ENCODE data around the gene EMD.

DNA sequence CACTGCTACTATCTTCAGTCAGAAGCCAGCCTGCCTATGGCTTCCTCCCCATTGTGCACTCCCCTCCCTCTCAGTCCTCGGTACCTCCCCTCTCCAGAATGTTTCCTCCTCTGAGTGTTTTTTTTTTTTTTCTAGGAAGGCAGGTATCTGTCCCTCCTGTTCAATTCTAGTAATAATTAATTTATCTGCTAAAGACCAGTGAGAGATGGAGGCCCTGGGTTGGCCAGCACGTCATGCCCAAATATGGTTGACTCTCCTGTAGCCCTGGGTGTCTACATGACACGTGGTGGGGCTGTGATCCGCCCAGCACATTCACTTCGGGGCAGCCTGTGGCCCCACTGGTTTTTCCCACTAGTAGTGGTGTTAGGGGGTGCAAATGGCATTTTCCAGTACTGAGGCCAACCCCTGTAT, 6.5 kb upstream of the EMD start:
- TF ChIP-seq, protein P1, sequence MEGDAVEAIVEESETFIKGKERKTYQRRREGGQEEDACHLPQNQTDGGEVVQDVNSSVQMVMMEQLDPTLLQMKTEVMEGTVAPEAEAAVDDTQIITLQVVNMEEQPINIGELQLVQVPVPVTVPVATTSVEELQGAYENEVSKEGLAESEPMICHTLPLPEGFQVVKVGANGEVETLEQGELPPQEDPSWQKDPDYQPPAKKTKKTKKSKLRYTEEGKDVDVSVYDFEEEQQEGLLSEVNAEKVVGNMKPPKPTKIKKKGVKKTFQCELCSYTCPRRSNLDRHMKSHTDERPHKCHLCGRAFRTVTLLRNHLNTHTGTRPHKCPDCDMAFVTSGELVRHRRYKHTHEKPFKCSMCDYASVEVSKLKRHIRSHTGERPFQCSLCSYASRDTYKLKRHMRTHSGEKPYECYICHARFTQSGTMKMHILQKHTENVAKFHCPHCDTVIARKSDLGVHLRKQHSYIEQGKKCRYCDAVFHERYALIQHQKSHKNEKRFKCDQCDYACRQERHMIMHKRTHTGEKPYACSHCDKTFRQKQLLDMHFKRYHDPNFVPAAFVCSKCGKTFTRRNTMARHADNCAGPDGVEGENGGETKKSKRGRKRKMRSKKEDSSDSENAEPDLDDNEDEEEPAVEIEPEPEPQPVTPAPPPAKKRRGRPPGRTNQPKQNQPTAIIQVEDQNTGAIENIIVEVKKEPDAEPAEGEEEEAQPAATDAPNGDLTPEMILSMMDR (conservative IDR thresholded peaks at IDR 0.05 in 1 of 2, IDR thresholded peaks at IDR 0.05 in 1 of 2; ENCODE audit: extremely low read depth in 1 of 2, insufficient read depth in 1 of 2, low read depth in 1 of 2, low read length in 2 of 2), result no peak
- TF ChIP-seq EZH2 (IDR thresholded peaks at IDR 0.05; ENCODE audit: borderline replicate concordance, low read length), result no peak
